Liver (tissue), 9 donors: Measurements from ENCODE around the gene LIMA1. TPM values are rescaled to one million over a fixed set of nuclear protein-coding genes. Genes with fewer than 3 reads are reported as not detected.
A peak's percentile ranks its signal among the peaks of the same experiment; 100 is the strongest.
"Not testable (repeated sequence)": the region's sequence is repeated elsewhere in the genome, so short reads cannot be mapped to it uniquely, and the experiment has no call there.

Experiments
- DNase-seq: peaks from one replicate; pipeline ENCODE4 v3.0.0-alpha.2; 2017; ENCODE audit warnings: low spot score
- H3K27ac ChIP-seq, 2 donors: one replicate each; pipeline ENCODE4 v1.7.0; 2013; ENCODE audit warnings: inconsistent platforms in 2 of 2, low read length in 2 of 2, control low read depth in 1 of 2, low read depth in 1 of 2, mild to moderate bottlenecking in 1 of 2
- H3K27me3 ChIP-seq, 4 donors: one replicate each; pipeline versions ENCODE4 v1.6.1 to v1.7.0; 2013; ENCODE audit warnings: low read length in 3 of 4, inconsistent platforms in 1 of 4, mild to moderate bottlenecking in 1 of 4, moderate library complexity in 1 of 4; ENCODE audit not compliant: control insufficient read depth in 4 of 4, insufficient read depth in 4 of 4
- H3K36me3 ChIP-seq, 4 donors: one replicate each; pipeline versions ENCODE4 v1.6.1 to v1.7.0; 2013; ENCODE audit warnings: low read length in 3 of 4, mild to moderate bottlenecking in 3 of 4, low read depth in 1 of 4, moderate library complexity in 1 of 4; ENCODE audit not compliant: control insufficient read depth in 4 of 4, insufficient read depth in 3 of 4
- H3K4me1 ChIP-seq, 4 donors: one replicate each; pipeline versions ENCODE4 v1.6.1 to v1.7.0; 2013; ENCODE audit warnings: low read length in 3 of 4, mild to moderate bottlenecking in 3 of 4, moderate library complexity in 1 of 4; ENCODE audit not compliant: control insufficient read depth in 4 of 4, insufficient read depth in 4 of 4
- H3K4me3 ChIP-seq, 3 donors: one replicate each; pipeline versions ENCODE4 v1.6.1 to v1.7.0; 2013; ENCODE audit warnings: low read length in 3 of 3, control low read depth in 1 of 3, low read depth in 1 of 3, mild to moderate bottlenecking in 1 of 3
- H3K9ac ChIP-seq, 2 donors: one replicate each; pipeline ENCODE4 v1.7.0; 2013; ENCODE audit warnings: low read length in 2 of 2, mild to moderate bottlenecking in 2 of 2, moderate library complexity in 2 of 2, control low read depth in 1 of 2, low read depth in 1 of 2
- H3K9me3 ChIP-seq, 4 donors: one replicate each; pipeline versions ENCODE4 v1.6.1 to v1.7.0; 2013; ENCODE audit warnings: low read length in 3 of 4; ENCODE audit not compliant: control insufficient read depth in 4 of 4
- ATF3 ChIP-seq: IDR thresholded peaks from 2 replicates; pipeline ENCODE4 v1.6.1; 2016; ENCODE audit warnings: antibody characterized with exemption
- CTCF ChIP-seq: fragments of 150-350 bp; IDR thresholded peaks from 2 replicates; pipeline ENCODE4 v1.5.1; 2017; ENCODE audit warnings: improper control_type of control experiment, low read depth, low read length; ENCODE audit not compliant: missing input control
- EGR1 ChIP-seq, 2 donors: IDR thresholded peaks; 2 replicates each; pipeline ENCODE4 v1.6.1; 2016 to 2018; ENCODE audit warnings: antibody characterized with exemption in 2 of 2, low read depth in 2 of 2
- FOXA1 ChIP-seq: IDR thresholded peaks from 2 replicates; pipeline ENCODE4 v1.6.1; 2016; ENCODE audit warnings: antibody characterized with exemption
- FOXA2 ChIP-seq: IDR thresholded peaks from 2 replicates; pipeline ENCODE4 v1.6.1; 2016; ENCODE audit warnings: antibody characterized with exemption
- GABPA ChIP-seq, 2 donors: IDR thresholded peaks in 1 of 2; conservative IDR thresholded peaks in 1 of 2; 2 replicates each; pipeline ENCODE4 v1.6.1; 2016; ENCODE audit warnings: antibody characterized with exemption in 2 of 2, mild to moderate bottlenecking in 1 of 2, moderate library complexity in 1 of 2
- HNF4A ChIP-seq, 2 donors: conservative IDR thresholded peaks; 2 replicates each; pipeline ENCODE4 v1.6.1; 2016; ENCODE audit warnings: antibody characterized with exemption in 2 of 2, mild to moderate bottlenecking in 2 of 2
- HNF4G ChIP-seq: IDR thresholded peaks from 2 replicates; pipeline ENCODE4 v1.6.1; 2016; ENCODE audit warnings: antibody characterized with exemption
- JUND ChIP-seq, 2 donors: IDR thresholded peaks; 2 replicates each; pipeline ENCODE4 v1.6.1; 2016; ENCODE audit warnings: antibody characterized with exemption in 2 of 2
- MAX ChIP-seq: IDR thresholded peaks from 2 replicates; pipeline ENCODE4 v1.6.1; 2016; ENCODE audit warnings: antibody characterized with exemption
- NR2F2 ChIP-seq: IDR thresholded peaks from 2 replicates; pipeline ENCODE4 v1.6.1; 2016; ENCODE audit warnings: antibody characterized with exemption
- RAD21 ChIP-seq, 2 donors: IDR thresholded peaks; 2 replicates each; pipeline ENCODE4 v1.6.1; 2016; ENCODE audit warnings: antibody characterized with exemption in 2 of 2, mild to moderate bottlenecking in 2 of 2
- RXRA ChIP-seq, 2 donors: IDR thresholded peaks; 2 replicates each; pipeline ENCODE4 v1.6.1; 2017 to 2018; ENCODE audit warnings: antibody characterized with exemption in 2 of 2, mild to moderate bottlenecking in 1 of 2
- SP1 ChIP-seq: IDR thresholded peaks from 2 replicates; pipeline ENCODE4 v1.6.1; 2018; ENCODE audit warnings: antibody characterized with exemption, mild to moderate bottlenecking
- TAF1 ChIP-seq: conservative IDR thresholded peaks from 2 replicates; pipeline ENCODE4 v1.6.1; 2016; ENCODE audit warnings: antibody characterized with exemption, mild to moderate bottlenecking
- YY1 ChIP-seq: IDR thresholded peaks from 2 replicates; pipeline ENCODE4 v1.6.1; 2016; ENCODE audit warnings: antibody characterized with exemption, mild to moderate bottlenecking
- WGBS: extraction: QIAGEN DNeasy Blood & Tissue Kit; methylation state at CpG from one replicate; pipeline ENCODE4 v1.1.7; 2013; 5-methylcytosine and 5-hydroxymethylcytosine counted together
- polyA plus RNA-seq, 2 donors: library from polyadenylated mRNA; stranded (reverse) in 1 of 2; unstranded in 1 of 2; fragments of 200-250 nt in 1 of 2; fragments of >200 nt in 1 of 2; fragmentation: Nextera tagmentation in 1 of 2; extraction: Ambion mirVana in 1 of 2; gene quantifications; one replicate each; pipeline versions ENCODE4 v1.2.1 to v1.2.3, GENCODE V29; 2013 to 2015
- total RNA-seq, 2 donors: library from RNA; depleted of rRNA; stranded (reverse); fragments of >200 nt; gene quantifications; one replicate each; pipeline ENCODE4 v1.2.3, GENCODE V29; 2014
- donor health status: healthy.
- donor health status: healthy.
- donor health status: healthy.
- donor health status: healthy.
- donor health status: healthy.

Gene LIMA1
- total and polyA plus RNA-seq, 4 donors: 8.1 to 17.5 (median 13.5) TPM

- H3K27me3 ChIP-seq, H3K4me3 ChIP-seq: not testable (repeated sequence)
- 55% methylated on average over 11 of the region's 11 CpGs for WGBS
These were observed 28.7 kb upstream of the LIMA1 start for GRCh38 chr12:50311858-50312609.

GRCh38 chr12:50309950-50310349 lies 26.6 kb upstream of the LIMA1 start:
- 92% methylated on average over 2 of the region's 2 CpGs for WGBS
- Histone ChIP-seq H3K27ac (no peak overlapping the region), H3K27me3 (no peaks in the 10 kb centered on the region), H3K4me1 (peaks cover 0 to 5% (median 2%) of the 10 kb centered on the region in 4 donors), H3K9me3 (no peaks in the 10 kb centered on the region), H3K9ac (no peak overlapping the region), H3K36me3 (no peaks in the 10 kb centered on the region), H3K4me3 (no peak overlapping the region)
- TF ChIP-seq RAD21 (IDR thresholded peaks at IDR 0.05): no peak
- no peak for TF ChIP-seq JUND (IDR thresholded peaks at IDR 0.05)
- TF ChIP-seq NR2F2: no peak
- no peak for TF ChIP-seq TAF1
- no peak for TF ChIP-seq YY1
- TF ChIP-seq GABPA (IDR thresholded peaks at IDR 0.05 in 1 of 2, conservative IDR thresholded peaks at IDR 0.05 in 1 of 2): no peak
- TF ChIP-seq SP1: no peak
- no peak for TF ChIP-seq FOXA1
- no peak for TF ChIP-seq HNF4A (conservative IDR thresholded peaks at IDR 0.05)
- TF ChIP-seq HNF4G: no peak
- no peak for DNase-seq

More at GRCh38 chr12:50311858-50312609, 28.7 kb upstream of the LIMA1 start:
- not testable (repeated sequence) for H3K36me3 ChIP-seq, H3K9ac ChIP-seq, DNase-seq, H3K9me3 ChIP-seq
- Histone ChIP-seq H3K27ac (peak overlapping the region in 1 of 2 donors; percentile 50), H3K4me1 (peaks cover 1 to 10% (median 3%) of the 10 kb centered on the region in 4 donors)
- TF ChIP-seq RXRA (IDR thresholded peaks at IDR 0.05): peak; percentile 53 to 55
- TF ChIP-seq RAD21 (IDR thresholded peaks at IDR 0.05): peak in 1 of 2 donors; percentile 19
- TF ChIP-seq HNF4A (conservative IDR thresholded peaks at IDR 0.05): peak; percentile 11 to 16
- TF ChIP-seq JUND (IDR thresholded peaks at IDR 0.05): peak; percentile 46 to 59

GRCh38 chr12:50302686-50303085 lies 19.4 kb upstream of the LIMA1 start:
- Histone ChIP-seq H3K9me3 (no peaks in the 10 kb centered on the region), H3K9ac (no peak overlapping the region), H3K36me3 (no peaks in the 10 kb centered on the region), H3K27me3 (no peaks in the 10 kb centered on the region), H3K27ac (no peak overlapping the region), H3K4me1 (no peaks in the 10 kb centered on the region), H3K4me3 (no peak overlapping the region)
- TF ChIP-seq RXRA (IDR thresholded peaks at IDR 0.05) (no peak), EGR1 (IDR thresholded peaks at IDR 0.05; ENCODE audit: low read depth in 2 of 2) (no peak), JUND (IDR thresholded peaks at IDR 0.05) (no peak), RAD21 (IDR thresholded peaks at IDR 0.05) (no peak), SP1 (no peak), NR2F2 (no peak), CTCF (no peak), HNF4G (no peak), FOXA1 (no peak), GABPA (IDR thresholded peaks at IDR 0.05 in 1 of 2, conservative IDR thresholded peaks at IDR 0.05 in 1 of 2) (no peak), FOXA2 (no peak), YY1 (no peak), ATF3 (no peak), MAX (no peak), HNF4A (conservative IDR thresholded peaks at IDR 0.05) (no peak)
- no peak for DNase-seq
- 90% methylated on average over 3 of the region's 3 CpGs for WGBS
